ENCODE data around the gene GGCX. TPM values are rescaled to one million over a fixed set of nuclear protein-coding genes. Genes with fewer than 3 reads are reported as not detected.

Gene GGCX
- total RNA-seq, 2 donors from 2014 or later, result 74.5 to 89.5 TPM

DNA sequence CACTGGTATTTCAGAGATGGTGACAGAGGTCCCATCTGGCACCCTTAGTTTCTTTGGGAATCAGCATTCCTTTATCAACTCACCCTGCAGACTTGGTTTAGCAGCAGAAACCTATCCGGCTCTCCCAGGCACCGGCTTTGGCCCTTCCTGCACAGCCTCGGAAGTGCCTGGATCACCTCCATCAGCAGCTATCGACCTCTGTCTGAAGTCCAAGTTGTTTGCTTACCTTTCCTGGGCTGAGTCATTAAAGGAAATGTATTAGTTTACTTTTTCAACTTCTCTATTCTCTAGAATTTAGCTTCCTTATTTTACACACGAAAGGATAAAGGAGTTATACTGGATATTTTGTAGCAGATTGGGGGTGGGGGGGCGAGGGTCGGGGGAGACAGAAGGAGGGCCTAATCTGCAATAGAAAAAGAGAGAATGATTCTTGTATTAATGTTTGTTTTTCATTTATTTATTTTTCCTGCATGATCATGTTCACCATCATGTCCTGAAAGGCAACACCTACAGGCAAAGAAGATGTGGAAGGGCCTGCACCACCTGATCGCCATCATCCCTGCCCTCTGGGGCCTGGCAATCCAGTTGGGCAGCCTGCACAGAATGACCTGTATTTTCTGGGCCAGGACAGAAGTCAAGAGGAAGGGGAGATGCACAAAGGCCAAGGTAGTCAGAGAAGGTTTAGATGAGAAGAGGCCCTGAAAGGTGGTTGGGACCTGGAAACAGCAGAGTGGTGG is 44.5 kb downstream of the GGCX start:
- H3K4me3 ChIP-seq (ENCODE audit: low read length), result no peak overlapping the region
- H3K9ac ChIP-seq (ENCODE audit: extremely low read depth, low read length, poor library complexity, severe bottlenecking), result no peak overlapping the region
- H3K27me3 ChIP-seq (ENCODE audit: control insufficient read depth, insufficient read depth, low read length, poor library complexity, severe bottlenecking), result peaks cover 52% of the 10 kb centered on the region
- no peaks in the 10 kb centered on the region for H3K36me3 ChIP-seq (ENCODE audit: control insufficient read depth, insufficient read depth, low read length)
- no peak for DNase-seq
- no peak overlapping the region for H3K27ac Mint-ChIP-seq
- H3K4me1 Mint-ChIP-seq, result peaks cover 4% of the 10 kb centered on the region
- TF ChIP-seq, protein P1, sequence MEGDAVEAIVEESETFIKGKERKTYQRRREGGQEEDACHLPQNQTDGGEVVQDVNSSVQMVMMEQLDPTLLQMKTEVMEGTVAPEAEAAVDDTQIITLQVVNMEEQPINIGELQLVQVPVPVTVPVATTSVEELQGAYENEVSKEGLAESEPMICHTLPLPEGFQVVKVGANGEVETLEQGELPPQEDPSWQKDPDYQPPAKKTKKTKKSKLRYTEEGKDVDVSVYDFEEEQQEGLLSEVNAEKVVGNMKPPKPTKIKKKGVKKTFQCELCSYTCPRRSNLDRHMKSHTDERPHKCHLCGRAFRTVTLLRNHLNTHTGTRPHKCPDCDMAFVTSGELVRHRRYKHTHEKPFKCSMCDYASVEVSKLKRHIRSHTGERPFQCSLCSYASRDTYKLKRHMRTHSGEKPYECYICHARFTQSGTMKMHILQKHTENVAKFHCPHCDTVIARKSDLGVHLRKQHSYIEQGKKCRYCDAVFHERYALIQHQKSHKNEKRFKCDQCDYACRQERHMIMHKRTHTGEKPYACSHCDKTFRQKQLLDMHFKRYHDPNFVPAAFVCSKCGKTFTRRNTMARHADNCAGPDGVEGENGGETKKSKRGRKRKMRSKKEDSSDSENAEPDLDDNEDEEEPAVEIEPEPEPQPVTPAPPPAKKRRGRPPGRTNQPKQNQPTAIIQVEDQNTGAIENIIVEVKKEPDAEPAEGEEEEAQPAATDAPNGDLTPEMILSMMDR (conservative IDR thresholded peaks at IDR 0.05), result no peak
- no peak overlapping the region for H3K27ac ChIP-seq (ENCODE audit: low read depth, low read length)
- no peaks in the 10 kb centered on the region for H3K4me1 ChIP-seq (ENCODE audit: control insufficient read depth, insufficient read depth, low read length)
- no peak overlapping the region for H3K4me3 Mint-ChIP-seq
- no peaks in the 10 kb centered on the region for H3K9me3 Mint-ChIP-seq
- no peaks in the 10 kb centered on the region for H3K36me3 Mint-ChIP-seq (ENCODE audit: low read depth)
- peaks cover 29% of the 10 kb centered on the region for H3K27me3 Mint-ChIP-seq (ENCODE audit: insufficient read depth)
- H3K9me3 ChIP-seq (ENCODE audit: control insufficient read depth, low read length), result no peaks in the 10 kb centered on the region
- 87 to 95% methylated on average over 4 to 8 of the region's 8 CpGs for WGBS, 2 experiments (ENCODE audit: insufficient coverage in 1 of 2, insufficient read length in 1 of 2)

DNA sequence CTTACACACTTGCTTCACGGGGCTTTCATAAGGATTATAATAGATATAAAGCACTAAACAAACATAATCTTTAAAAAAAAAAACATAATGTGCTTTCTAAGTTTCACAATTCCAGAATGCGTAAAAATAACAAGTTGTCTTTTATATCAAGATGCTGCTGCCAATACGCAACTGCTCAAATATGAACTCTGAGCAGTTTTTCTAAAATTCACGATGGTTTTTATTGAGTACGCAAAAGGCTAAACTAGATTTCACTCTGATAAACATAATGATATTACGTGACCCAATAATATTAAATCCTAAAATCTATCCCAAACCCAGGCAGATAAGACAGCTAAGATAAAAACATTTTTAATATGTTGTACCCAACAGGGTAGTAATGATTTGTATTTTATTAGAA is 47.0 kb downstream of the GGCX start:
- Histone ChIP-seq H3K4me1 (ENCODE audit: control insufficient read depth, insufficient read depth, low read length) (no peaks in the 10 kb centered on the region), H3K27me3 (ENCODE audit: control insufficient read depth, insufficient read depth, low read length, poor library complexity, severe bottlenecking) (peaks cover 64% of the 10 kb centered on the region), H3K4me3 (ENCODE audit: low read length) (no peak overlapping the region), H3K9me3 (ENCODE audit: control insufficient read depth, low read length) (no peaks in the 10 kb centered on the region), H3K36me3 (ENCODE audit: control insufficient read depth, insufficient read depth, low read length) (no peaks in the 10 kb centered on the region), H3K9ac (ENCODE audit: extremely low read depth, low read length, poor library complexity, severe bottlenecking) (no peak overlapping the region), H3K27ac (ENCODE audit: low read depth, low read length) (no peak overlapping the region)
- no peaks in the 10 kb centered on the region for H3K9me3 Mint-ChIP-seq
- WGBS, 2 experiments (ENCODE audit: insufficient coverage in 1 of 2, insufficient read length in 1 of 2), result 95 to 97% methylated on average over 4 to 5 of the region's 6 CpGs
- DNase-seq, result no peak
- no peaks in the 10 kb centered on the region for H3K36me3 Mint-ChIP-seq (ENCODE audit: low read depth)
- H3K27me3 Mint-ChIP-seq (ENCODE audit: insufficient read depth), result peaks cover 41% of the 10 kb centered on the region
- no peak overlapping the region for H3K4me3 Mint-ChIP-seq
- H3K4me1 Mint-ChIP-seq, result peaks cover 4% of the 10 kb centered on the region
- no peak overlapping the region for H3K27ac Mint-ChIP-seq
- TF ChIP-seq, protein P1 (conservative IDR thresholded peaks at IDR 0.05), result no peak

DNA sequence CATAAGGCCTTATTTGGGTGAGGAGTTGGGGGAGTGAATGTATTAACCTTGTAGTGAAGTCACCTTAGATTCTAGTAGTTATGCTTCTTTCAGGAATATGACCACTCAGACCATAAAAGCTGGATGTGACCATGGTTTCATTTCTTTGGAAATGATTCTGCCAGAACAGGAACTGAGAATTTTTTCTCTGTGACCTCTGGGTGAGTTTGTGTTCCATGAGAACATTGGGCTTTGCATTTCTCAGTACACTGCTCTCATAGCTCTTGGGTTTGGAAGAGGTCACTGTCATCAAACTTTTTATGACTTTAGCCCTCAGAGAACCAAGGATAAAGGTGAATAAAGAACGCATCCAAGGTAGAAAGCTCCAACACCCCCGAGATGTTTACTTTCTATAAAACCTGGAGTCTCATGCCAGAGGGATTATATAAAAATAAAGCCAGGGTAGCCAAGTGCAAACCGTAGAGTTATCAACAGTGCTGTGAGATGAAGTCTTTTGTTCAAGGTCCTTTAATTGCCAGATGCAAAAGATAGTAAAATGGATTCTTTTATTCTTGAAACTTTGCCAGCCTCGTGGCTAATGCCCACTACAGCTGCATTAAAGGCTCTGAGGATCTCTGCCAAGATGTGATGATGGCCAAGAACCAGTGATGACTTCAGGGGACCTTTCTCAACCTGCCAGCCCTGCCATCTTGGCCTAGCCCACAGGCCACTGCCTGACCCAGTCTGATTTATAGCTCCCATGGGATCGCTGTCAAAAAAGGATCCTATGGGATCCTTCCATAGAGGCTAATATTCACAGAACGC is 50.1 kb downstream of the GGCX start:
- Mint-ChIP-seq H3K4me3 (no peak overlapping the region), H3K27me3 (ENCODE audit: insufficient read depth) (peaks cover 27% of the 10 kb centered on the region), H3K4me1 (peaks cover 4% of the 10 kb centered on the region), H3K36me3 (ENCODE audit: low read depth) (no peaks in the 10 kb centered on the region), H3K9me3 (no peaks in the 10 kb centered on the region), H3K27ac (no peak overlapping the region)
- no peaks in the 10 kb centered on the region for H3K36me3 ChIP-seq (ENCODE audit: control insufficient read depth, insufficient read depth, low read length)
- no peak overlapping the region for H3K27ac ChIP-seq (ENCODE audit: low read depth, low read length)
- no peak for DNase-seq
- WGBS, 2 experiments (ENCODE audit: insufficient coverage in 1 of 2, insufficient read length in 1 of 2), result 94 to 98% methylated on average over 6 of the region's 6 CpGs
- no peaks in the 10 kb centered on the region for H3K4me1 ChIP-seq (ENCODE audit: control insufficient read depth, insufficient read depth, low read length)
- H3K9ac ChIP-seq (ENCODE audit: extremely low read depth, low read length, poor library complexity, severe bottlenecking), result no peak overlapping the region
- peaks cover 39% of the 10 kb centered on the region for H3K27me3 ChIP-seq (ENCODE audit: control insufficient read depth, insufficient read depth, low read length, poor library complexity, severe bottlenecking)
- no peak overlapping the region for H3K4me3 ChIP-seq (ENCODE audit: low read length)
- no peaks in the 10 kb centered on the region for H3K9me3 ChIP-seq (ENCODE audit: control insufficient read depth, low read length)
- TF ChIP-seq, protein P1 (conservative IDR thresholded peaks at IDR 0.05), result no peak
